Keratinocyte (primary cell): ENCODE data around the gene YAE1. TPM values are rescaled to one million over a fixed set of nuclear protein-coding genes. Genes with fewer than 3 reads are reported as not detected.
"Not testable (repeated sequence)": the region's sequence is repeated elsewhere in the genome, so short reads cannot be mapped to it uniquely, and the experiment has no call there.

Experiments
- DNase-seq: peaks from one replicate; pipeline ENCODE4 v3.0.0-alpha.2; 2011; ENCODE audit warnings: low read depth, missing footprints, low spot score
- FAIRE-seq: peaks from 2 replicates; lab custom pipeline; 2011; peaks lifted over from hg19 to GRCh38; lab: Jason Lieb, UNC
- H2AFZ ChIP-seq: 2 replicates; pipeline ENCODE4 v1.6.0; 2012; ENCODE audit warnings: low read length, control low read depth, inconsistent platforms; ENCODE audit not compliant: control insufficient read depth
- H3K27ac ChIP-seq: 2 replicates; pipeline ENCODE4 v1.5.1; 2011; ENCODE audit warnings: low read length; ENCODE audit not compliant: control insufficient read depth, insufficient read depth
- H3K27me3 ChIP-seq: 3 replicates; pipeline ENCODE4 v1.6.0; 2011; ENCODE audit warnings: low read length; ENCODE audit not compliant: control insufficient read depth, insufficient read depth; ENCODE audit errors: extremely low read depth
- H3K36me3 ChIP-seq, 2 experiments: 2 replicates in 1 of 2; 3 replicates in 1 of 2; pipeline ENCODE4 v1.5.1; 2011; ENCODE audit warnings: low read length in 2 of 2, mild to moderate bottlenecking in 1 of 2; ENCODE audit not compliant: control insufficient read depth in 2 of 2, insufficient read depth in 2 of 2; ENCODE audit errors: extremely low read depth in 1 of 2
- H3K4me1 ChIP-seq: 3 replicates; pipeline ENCODE4 v1.5.1; 2011; ENCODE audit warnings: low read length; ENCODE audit not compliant: control insufficient read depth, insufficient read depth; ENCODE audit errors: extremely low read depth
- H3K4me2 ChIP-seq: 3 replicates; pipeline ENCODE4 v1.6.0; 2011; ENCODE audit warnings: low read depth, low read length; ENCODE audit not compliant: control insufficient read depth, insufficient read depth; ENCODE audit errors: extremely low read depth
- H3K4me3 ChIP-seq, 3 experiments: fragments of 200-600 bp in 1 of 3; sonication (generic) in 1 of 3; 2 replicates in 2 of 3; 3 replicates in 1 of 3; pipeline ENCODE4 v1.5.1; 2011 to 2016; ENCODE audit warnings: low read length in 3 of 3, mild to moderate bottlenecking in 3 of 3, control low read depth in 2 of 3, inconsistent platforms in 1 of 3, low read depth in 1 of 3, mixed read lengths in 1 of 3, mixed run types in 1 of 3, moderate library complexity in 1 of 3; ENCODE audit not compliant: control insufficient read depth in 2 of 3, insufficient read depth in 2 of 3; ENCODE audit errors: extremely low read depth in 1 of 3
- H3K79me2 ChIP-seq: 2 replicates; pipeline ENCODE4 v1.6.0; 2012; ENCODE audit warnings: low read length; ENCODE audit not compliant: control insufficient read depth, insufficient read depth
- H3K9ac ChIP-seq: 3 replicates; pipeline ENCODE4 v1.6.0; 2011; ENCODE audit warnings: low read length; ENCODE audit not compliant: control insufficient read depth, insufficient read depth; ENCODE audit errors: extremely low read depth
- H3K9me1 ChIP-seq: 3 replicates; pipeline ENCODE4 v1.6.0; 2011; ENCODE audit warnings: low read length; ENCODE audit not compliant: control insufficient read depth, insufficient read depth; ENCODE audit errors: extremely low read depth
- H3K9me3 ChIP-seq: 2 replicates; pipeline ENCODE4 v1.5.1; 2012; ENCODE audit warnings: low read depth, low read length; ENCODE audit not compliant: control insufficient read depth
- H4K20me1 ChIP-seq: 3 replicates; pipeline ENCODE4 v1.6.0; 2011; ENCODE audit warnings: low read length; ENCODE audit not compliant: control insufficient read depth, insufficient read depth; ENCODE audit errors: extremely low read depth
- EZH2 ChIP-seq: IDR thresholded peaks from one replicate; pipeline ENCODE4 v1.6.1; 2012; ENCODE audit warnings: inconsistent platforms, mild to moderate bottlenecking, low read length, moderate library complexity
- dilution Hi-C: fragments of 300-500 bp; cut with MboI; formaldehyde crosslinking; loops from one replicate; pipeline ENCODE4 v1.7.0; 2020; ENCODE audit warnings: low sequenced_read_pairs; ENCODE audit not compliant: extremely low pct_ligation_motif_present
- polyA plus RNA-seq, 5 experiments: library from polyadenylated mRNA; depleted of rRNA in 3 of 5; stranded (reverse) in 3 of 5; stranded (forward) in 1 of 5; unstranded in 1 of 5; fragments of >200 nt; gene quantifications; 1 replicate in 1 of 5; 2 replicates in 3 of 5; 3 replicates in 1 of 5; pipeline versions ENCODE4 v1.2.1 to v1.2.3, GENCODE V29; 2011 to 2012; ENCODE audit warnings: missing spikeins in 2 of 5, low read depth in 1 of 5, low replicate concordance in 1 of 5
- TF ChIP-seq, protein P1 (sequence below), 3 experiments: IDR thresholded peaks in 1 of 3; conservative IDR thresholded peaks in 1 of 3; optimal IDR thresholded peaks in 1 of 3; 2 replicates in 2 of 3; 3 replicates in 1 of 3; pipeline versions ENCODE3 to v1.5.1; 2011; ENCODE audit warnings: low read length in 3 of 3, mild to moderate bottlenecking in 3 of 3, moderate library complexity in 2 of 3, control low read depth in 1 of 3, inconsistent platforms in 1 of 3; ENCODE audit not compliant: insufficient read depth in 2 of 3; ENCODE audit errors: extremely low read depth in 1 of 3

YAE1 gene
- polyA plus RNA-seq, 1 donor (not counting 4 experiments of a cell fraction or from before 2014, with no cell fraction given), result 43.7 TPM

DNA sequence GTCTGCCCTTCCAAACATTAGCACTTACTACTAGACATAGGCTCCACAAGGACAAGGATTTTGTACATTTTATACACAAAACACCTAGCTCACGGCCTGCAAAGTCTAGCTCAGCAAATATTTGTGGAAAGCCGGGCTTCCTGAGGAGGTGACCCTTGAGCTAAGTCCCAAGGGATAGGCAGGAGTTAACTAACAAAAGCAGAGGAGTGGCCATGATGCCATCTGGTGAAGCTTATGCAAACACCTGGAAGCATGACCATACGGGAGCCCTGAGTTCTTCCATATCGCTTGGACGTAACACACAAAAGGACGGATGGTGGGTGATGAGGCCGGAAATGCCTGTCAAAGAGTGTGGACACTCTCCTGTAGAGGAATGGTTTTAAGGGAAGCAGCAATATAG lies 25.9 kb upstream of the YAE1 start:
- FAIRE-seq (no peak), DNase-seq (no peak)
- Histone ChIP-seq H3K9me1 (no peaks in the 10 kb centered on the region), H3K27ac (no peak overlapping the region), H4K20me1 (no peaks in the 10 kb centered on the region), H3K36me3 (no peaks in the 10 kb centered on the region), H3K4me3 (no peak overlapping the region), H3K27me3 (peaks cover 5% of the 10 kb centered on the region), H3K9me3 (no peaks in the 10 kb centered on the region), H3K4me1 (no peaks in the 10 kb centered on the region), H3K9ac (no peak overlapping the region), H2AFZ (no peak overlapping the region), H3K79me2 (no peaks in the 10 kb centered on the region), H3K4me2 (no peak overlapping the region)
- TF ChIP-seq, protein P1, sequence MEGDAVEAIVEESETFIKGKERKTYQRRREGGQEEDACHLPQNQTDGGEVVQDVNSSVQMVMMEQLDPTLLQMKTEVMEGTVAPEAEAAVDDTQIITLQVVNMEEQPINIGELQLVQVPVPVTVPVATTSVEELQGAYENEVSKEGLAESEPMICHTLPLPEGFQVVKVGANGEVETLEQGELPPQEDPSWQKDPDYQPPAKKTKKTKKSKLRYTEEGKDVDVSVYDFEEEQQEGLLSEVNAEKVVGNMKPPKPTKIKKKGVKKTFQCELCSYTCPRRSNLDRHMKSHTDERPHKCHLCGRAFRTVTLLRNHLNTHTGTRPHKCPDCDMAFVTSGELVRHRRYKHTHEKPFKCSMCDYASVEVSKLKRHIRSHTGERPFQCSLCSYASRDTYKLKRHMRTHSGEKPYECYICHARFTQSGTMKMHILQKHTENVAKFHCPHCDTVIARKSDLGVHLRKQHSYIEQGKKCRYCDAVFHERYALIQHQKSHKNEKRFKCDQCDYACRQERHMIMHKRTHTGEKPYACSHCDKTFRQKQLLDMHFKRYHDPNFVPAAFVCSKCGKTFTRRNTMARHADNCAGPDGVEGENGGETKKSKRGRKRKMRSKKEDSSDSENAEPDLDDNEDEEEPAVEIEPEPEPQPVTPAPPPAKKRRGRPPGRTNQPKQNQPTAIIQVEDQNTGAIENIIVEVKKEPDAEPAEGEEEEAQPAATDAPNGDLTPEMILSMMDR (optimal IDR thresholded peaks at IDR 0.05 in 1 of 3, IDR thresholded peaks at IDR 0.05 in 1 of 3, conservative IDR thresholded peaks at IDR 0.05 in 1 of 3; ENCODE audit: extremely low read depth in 1 of 3, insufficient read depth in 2 of 3, low read length in 3 of 3), result no peak
- no peak for TF ChIP-seq EZH2
- dilution Hi-C loops, result no loop called here

GRCh38 chr7:39541511-39541910 lies 24.7 kb upstream of the YAE1 start:
- no peak for DNase-seq
- TF ChIP-seq, protein P1 (optimal IDR thresholded peaks at IDR 0.05 in 1 of 3, IDR thresholded peaks at IDR 0.05 in 1 of 3, conservative IDR thresholded peaks at IDR 0.05 in 1 of 3; ENCODE audit: extremely low read depth in 1 of 3, insufficient read depth in 2 of 3, low read length in 3 of 3), result no peak
- no peak for TF ChIP-seq EZH2
- Histone ChIP-seq H3K4me2 (no peak overlapping the region), H4K20me1 (no peaks in the 10 kb centered on the region), H3K9me1 (no peaks in the 10 kb centered on the region), H3K79me2 (no peaks in the 10 kb centered on the region), H3K27me3 (no peaks in the 10 kb centered on the region), H3K4me3 (no peak overlapping the region), H3K36me3 (no peaks in the 10 kb centered on the region), H3K27ac (no peak overlapping the region), H3K4me1 (no peaks in the 10 kb centered on the region), H2AFZ (no peak overlapping the region), H3K9me3 (no peaks in the 10 kb centered on the region), H3K9ac (no peak overlapping the region)
- FAIRE-seq, result no peak
- dilution Hi-C loops, result no loop called here

DNA sequence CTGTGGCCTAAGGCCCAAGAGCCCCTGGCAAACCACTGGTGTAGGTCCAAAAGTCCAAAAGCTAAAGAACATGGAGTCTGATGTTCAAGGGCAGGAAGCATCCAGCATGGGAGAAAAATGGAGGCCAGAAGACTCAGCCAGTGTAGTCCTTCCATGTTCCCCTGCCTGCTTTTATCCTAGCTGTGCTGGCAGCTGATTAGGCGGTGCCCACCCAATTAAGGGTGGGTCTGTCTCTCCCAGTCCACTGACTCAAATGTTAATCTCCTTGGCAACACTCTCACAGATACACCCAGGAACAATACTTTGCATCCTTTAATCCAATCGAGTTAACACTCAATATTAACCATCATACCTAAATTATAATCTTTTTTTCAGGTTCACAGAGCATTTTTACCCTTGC lies 21.4 kb upstream of the YAE1 start:
- H3K27ac ChIP-seq, H3K9me1 ChIP-seq, FAIRE-seq, H3K27me3 ChIP-seq, H3K79me2 ChIP-seq, H3K4me3 ChIP-seq, H3K4me2 ChIP-seq, H3K4me1 ChIP-seq, H2AFZ ChIP-seq, dilution Hi-C loops, H4K20me1 ChIP-seq, DNase-seq, H3K9ac ChIP-seq, H3K36me3 ChIP-seq, H3K9me3 ChIP-seq: not testable (repeated sequence)
